Globus pallidus (tissue), 1 donor: ENCODE data around the gene FCF1.

Source experiments
- DNase-seq: peaks from one replicate; pipeline ENCODE4 v3.0.0-alpha.2; 2015; ENCODE audit warnings: low spot score

Gene FCF1

GRCh38 chr14:74771399-74771798, 58.5 kb downstream of the FCF1 start:
- no peak for DNase-seq

GRCh38 chr14:74784634-74785033, 71.7 kb downstream of the FCF1 start:
- DNase-seq = no peak

- DNase-seq = no peak
Measured at GRCh38 chr14:74785056-74785613, 72.2 kb downstream of the FCF1 start.

DNA sequence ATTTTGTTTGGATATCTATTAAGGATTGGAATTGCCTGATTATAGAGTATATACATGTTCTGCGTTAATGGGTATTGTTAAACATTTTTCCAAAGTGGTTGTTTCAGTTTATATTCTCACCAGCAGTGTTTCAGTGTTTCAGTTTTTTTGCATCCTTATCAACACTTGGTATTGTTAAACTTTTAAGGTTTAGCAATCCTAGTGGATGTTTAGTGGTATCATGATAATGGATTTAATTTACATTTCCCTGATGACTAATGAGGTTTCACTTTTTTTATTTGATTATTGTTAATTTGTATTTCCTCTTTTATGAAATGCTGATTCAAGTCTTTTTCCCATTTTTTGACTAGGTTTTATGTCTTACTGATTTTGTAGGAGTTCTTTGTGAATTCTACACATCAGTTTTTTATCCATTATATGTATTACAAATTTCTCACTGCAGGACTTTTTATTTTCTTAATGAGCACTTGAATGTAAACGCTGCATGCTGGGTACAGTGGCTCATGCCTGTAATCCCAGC, 73.9 kb downstream of the FCF1 start:
- no peak for DNase-seq
